Measurements from ENCODE around the gene BOK. TPM values are rescaled to one million over a fixed set of nuclear protein-coding genes. Genes with fewer than 3 reads are reported as not detected.

The BOK gene
- polyA plus RNA-seq, 3 donors: 16.3 to 30.2 (median 26.8) TPM

GRCh38 chr2:241550616-241551580 lies 7.6 kb upstream of the BOK start:
- DNase-seq (ENCODE audit: extremely low read depth in 1 of 11, low read depth in 9 of 11, low spot score in 4 of 11): no peak

GRCh38 chr2:241551599-241551997 lies 6.9 kb upstream of the BOK start:
- DNase-seq (ENCODE audit: extremely low read depth in 1 of 11, low read depth in 9 of 11, low spot score in 4 of 11): no peak

DNA sequence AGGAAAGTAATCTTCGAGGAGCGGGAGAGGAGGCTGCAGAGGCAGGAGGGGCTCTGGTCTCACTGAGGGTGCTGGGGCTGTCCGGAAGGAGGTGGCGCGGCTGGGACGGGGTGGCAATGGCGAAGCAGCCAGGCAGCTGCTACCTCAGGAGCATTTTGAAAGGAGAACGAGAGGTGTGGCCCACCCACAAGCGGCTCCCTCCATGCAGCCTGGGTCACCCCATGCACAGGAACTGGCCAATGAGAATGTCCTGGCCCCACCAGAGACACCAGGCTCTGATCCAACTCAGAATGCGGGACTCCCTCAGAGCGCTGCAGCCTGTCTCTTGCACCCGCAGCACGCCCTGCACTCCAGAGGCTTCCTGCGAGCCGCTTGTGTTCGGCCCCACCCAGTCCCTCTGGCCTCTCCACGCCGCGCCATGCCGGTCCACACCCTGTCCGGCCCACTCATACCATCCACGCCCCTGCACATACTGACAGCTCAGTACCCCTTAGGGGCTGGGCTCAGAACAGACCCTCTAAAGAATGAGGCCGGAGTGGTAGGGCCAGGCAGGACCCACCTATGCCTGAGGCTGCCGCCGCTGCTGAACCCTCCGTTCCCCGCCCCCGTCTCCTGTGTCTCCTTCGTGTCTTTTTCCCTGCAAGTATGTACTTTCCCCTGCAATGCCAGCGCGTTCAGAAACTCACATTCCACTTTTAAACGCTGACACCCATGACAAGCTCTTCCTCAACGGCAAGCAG lies 6.4 kb upstream of the BOK start:
- no peak for DNase-seq (ENCODE audit: extremely low read depth in 1 of 11, low read depth in 9 of 11, low spot score in 4 of 11)

- no peak for DNase-seq (ENCODE audit: extremely low read depth in 1 of 11, low read depth in 9 of 11, low spot score in 4 of 11)
These were observed 5.1 kb upstream of the BOK start for GRCh38 chr2:241553512-241553830.

DNA sequence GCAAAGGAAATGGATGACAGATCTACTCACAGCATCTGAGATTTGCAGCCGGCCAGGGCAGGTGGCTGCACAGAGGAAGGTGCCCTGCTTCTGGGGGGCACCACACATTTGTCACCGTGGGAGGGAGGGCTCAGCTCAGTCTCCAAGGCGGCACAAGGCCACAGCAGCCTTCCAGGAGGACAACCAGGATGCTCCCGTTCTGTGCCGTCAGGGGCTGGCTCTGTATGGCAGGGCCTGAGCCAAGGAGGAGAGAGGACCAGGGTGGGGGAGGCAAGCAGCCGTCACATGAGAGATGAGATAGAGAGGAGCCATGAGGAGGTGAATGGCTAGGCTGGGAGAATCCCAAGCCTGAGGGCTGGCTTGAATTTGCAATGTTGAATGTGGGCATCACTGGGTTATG lies 4.6 kb upstream of the BOK start:
- no peak for DNase-seq (ENCODE audit: extremely low read depth in 1 of 11, low read depth in 9 of 11, low spot score in 4 of 11)

DNA sequence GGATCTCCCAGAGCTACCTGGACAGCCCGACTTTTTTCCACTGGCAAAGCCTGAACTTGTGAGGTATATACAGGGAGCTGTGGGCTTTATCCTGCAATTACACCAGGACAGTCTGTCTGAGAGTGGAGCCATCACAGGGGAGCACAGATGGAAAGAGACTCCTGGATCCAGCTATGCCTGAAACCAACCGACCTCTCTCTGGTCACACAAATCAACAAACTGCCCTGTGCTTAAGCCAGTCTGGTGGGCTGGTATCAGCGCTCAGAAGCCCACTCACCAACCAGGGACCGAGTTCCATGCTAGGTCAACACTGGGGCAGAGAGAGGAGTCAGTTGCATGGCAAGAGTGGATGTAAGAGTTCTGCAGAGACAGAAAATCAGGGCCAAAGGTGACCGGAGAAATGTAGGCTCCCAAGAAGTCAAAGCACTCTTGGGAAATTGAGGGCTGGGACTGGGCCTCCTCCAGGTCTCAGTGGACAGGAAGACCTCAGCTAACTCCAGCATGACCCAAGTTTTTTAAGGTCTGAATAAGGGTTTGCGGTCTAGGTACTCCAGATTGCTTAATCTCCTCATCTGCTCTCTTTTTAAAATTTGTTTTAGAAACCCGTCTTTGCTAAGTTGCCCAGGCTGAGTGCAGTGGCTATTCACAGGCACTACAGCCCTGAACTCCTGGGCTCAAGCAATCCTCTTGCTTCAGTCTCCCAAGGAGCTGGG lies 3.8 kb upstream of the BOK start:
- DNase-seq (ENCODE audit: extremely low read depth in 1 of 11, low read depth in 9 of 11, low spot score in 4 of 11): no peak

DNA sequence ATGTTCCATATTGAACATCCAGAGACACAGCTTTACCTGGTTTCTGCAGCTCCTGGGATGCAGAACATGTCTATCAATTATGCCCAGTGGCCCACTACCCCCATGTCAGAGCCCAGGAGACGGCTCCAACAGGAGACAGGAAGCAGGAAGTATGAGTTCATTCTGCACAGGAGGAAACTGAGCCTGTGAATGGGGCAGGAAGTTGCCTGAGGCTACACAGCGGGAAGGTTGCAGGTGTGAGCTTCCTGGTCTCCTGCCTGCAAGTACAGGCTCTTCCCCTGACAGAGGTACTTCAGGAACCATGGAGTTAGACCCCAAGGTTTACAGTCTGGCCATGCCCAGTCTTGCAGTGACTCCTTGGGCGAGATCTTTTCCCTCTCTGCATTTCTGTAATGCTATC lies 2.8 kb upstream of the BOK start:
- no peak for DNase-seq (ENCODE audit: extremely low read depth in 1 of 11, low read depth in 9 of 11, low spot score in 4 of 11)

GRCh38 chr2:241556746-241557145 lies 1.8 kb upstream of the BOK start:
- no peak for DNase-seq (ENCODE audit: extremely low read depth in 1 of 11, low read depth in 9 of 11, low spot score in 4 of 11)

DNA sequence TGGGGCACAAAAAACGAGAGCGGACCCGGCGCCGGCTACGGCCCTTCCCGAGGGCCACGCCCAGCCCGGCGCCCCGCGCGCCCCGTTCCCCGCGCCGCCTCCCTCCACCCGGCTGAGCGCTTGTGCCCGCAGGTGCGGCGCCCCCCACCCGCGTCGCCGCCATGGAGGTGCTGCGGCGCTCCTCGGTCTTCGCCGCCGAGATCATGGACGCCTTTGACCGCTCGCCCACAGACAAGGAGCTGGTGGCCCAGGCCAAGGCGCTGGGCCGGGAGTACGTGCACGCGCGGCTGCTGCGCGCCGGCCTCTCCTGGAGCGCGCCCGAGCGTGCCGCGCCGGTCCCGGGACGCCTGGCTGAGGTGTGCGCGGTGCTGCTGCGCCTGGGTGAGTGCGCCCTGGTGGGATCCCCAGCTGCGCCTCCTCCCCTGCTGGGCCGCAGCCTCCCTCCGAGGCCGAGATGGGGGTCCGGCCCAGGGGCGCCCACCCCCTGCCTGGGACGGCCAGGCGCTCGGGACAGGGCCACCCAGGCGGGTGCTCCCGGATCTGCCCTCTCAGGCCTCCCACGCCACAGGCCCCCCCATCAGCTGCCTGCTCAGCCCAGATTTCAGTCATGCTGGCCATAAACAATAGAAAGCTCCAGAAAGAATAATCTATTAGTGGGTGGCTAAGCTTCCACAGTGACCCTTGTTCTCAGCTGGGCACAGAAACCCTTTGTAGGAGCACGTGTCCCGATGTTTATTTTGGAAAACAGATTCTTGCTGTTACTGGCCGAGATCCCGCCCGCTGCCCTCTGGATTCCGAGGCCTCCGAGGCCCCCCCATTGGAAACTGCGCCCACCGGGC lies 997 bp downstream of the BOK start:
- no peak for DNase-seq (ENCODE audit: extremely low read depth in 1 of 11, low read depth in 9 of 11, low spot score in 4 of 11)

GRCh38 chr2:241560162-241560882 lies 1.8 kb downstream of the BOK start:
- DNase-seq (ENCODE audit: extremely low read depth in 1 of 11, low read depth in 9 of 11, low spot score in 4 of 11): no peak

GRCh38 chr2:241560883-241561474 lies 2.4 kb downstream of the BOK start:
- no peak for DNase-seq (ENCODE audit: extremely low read depth in 1 of 11, low read depth in 9 of 11, low spot score in 4 of 11)

DNA sequence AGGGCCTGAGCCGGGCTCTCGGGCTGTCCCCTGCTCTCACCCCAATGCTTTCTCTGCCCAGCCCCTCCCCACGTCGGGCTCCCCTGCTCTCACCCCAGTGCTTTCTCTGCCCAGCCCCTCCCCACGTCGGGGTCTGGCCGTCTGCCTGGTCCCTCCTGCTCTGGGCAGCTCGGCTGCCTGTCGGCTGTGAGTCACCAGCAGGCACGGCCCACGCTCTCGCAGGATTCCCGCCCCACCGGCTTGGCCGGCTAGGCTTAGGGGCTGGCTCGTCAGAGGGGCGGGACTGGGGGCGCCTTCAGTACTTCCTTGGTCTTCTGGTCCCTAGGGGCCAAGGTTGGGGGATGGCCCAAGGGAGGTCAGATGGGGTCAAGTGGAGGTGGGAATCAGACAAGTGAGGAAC lies 3.3 kb downstream of the BOK start:
- DNase-seq (ENCODE audit: extremely low read depth in 1 of 11, low read depth in 9 of 11, low spot score in 4 of 11): no peak

- no peak for DNase-seq (ENCODE audit: extremely low read depth in 1 of 11, low read depth in 9 of 11, low spot score in 4 of 11)
These were observed 3.8 kb downstream of the BOK start for GRCh38 chr2:241562269-241562891.

GRCh38 chr2:241563031-241563507 lies 4.5 kb downstream of the BOK start:
- no peak for DNase-seq (ENCODE audit: extremely low read depth in 1 of 11, low read depth in 9 of 11, low spot score in 4 of 11)

- no peak for DNase-seq (ENCODE audit: extremely low read depth in 1 of 11, low read depth in 9 of 11, low spot score in 4 of 11)
These were observed 5.0 kb downstream of the BOK start for GRCh38 chr2:241563571-241563980.

DNA sequence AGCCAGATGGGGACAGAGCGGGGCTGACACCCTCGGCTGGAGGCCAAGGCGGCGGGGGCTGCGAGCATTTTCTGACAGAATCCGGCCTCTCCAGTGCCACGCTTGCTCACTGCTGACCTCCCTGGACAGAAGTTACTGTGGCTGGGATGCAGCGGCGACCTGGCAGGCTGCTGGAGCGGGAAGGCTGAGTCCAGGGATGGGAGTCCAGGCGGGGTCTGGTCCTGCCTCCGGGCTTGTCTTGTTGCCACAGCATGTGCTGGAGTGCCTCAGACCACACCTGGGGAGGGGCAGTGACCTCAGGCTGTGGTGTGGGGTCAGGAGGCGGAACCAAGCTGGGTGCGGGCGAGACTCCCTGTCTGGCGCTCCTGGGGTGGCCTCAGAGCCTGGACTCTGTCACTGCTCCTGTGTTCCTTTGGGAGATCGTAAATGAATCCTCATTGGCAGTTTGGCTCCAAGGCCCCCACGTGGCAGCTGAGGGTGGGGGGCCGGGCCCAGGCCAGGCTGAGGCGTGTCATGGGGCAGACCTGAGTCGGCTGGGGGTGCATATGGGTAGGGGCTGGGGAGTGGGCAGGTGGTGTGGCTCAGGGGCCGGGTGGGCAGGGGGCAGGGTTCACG lies 5.5 kb downstream of the BOK start:
- DNase-seq (ENCODE audit: extremely low read depth in 1 of 11, low read depth in 9 of 11, low spot score in 4 of 11): no peak

All from renal cortex interstitium (tissue), 11 donors.